HG02571 (cell line): ENCODE data around the gene VHLL.

Experiments
- ATAC-seq: cut with Tn5 transposase; IDR thresholded peaks from one replicate; pipeline ENCODE4 v1.9.1; 2021; ENCODE audit warnings: mild to moderate bottlenecking, moderate library complexity; ENCODE audit not compliant: unreplicated experiment

VHLL gene

GRCh38 chr1:156257711-156258110 lies 41.4 kb downstream of the VHLL start:
- no peak for ATAC-seq

DNA sequence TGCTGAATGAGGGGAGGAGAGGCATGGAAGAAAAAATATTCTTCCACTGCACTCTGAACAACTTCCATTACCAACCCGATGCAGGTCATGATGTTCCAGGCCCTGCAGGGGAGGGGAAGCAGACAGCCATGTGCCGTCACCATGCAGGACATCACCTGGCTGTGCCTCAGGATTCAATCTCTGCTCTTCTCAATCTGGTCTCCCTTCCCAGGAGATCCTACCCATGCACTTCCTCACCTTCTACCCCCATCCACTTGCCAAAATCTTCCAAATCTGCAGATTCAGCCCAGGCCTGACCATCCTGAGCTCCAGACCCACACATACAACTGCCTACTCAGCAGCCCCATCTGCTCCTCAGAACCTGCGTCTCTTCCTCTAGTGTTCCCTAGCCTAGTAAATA lies 45.5 kb downstream of the VHLL start:
- ATAC-seq = no peak

DNA sequence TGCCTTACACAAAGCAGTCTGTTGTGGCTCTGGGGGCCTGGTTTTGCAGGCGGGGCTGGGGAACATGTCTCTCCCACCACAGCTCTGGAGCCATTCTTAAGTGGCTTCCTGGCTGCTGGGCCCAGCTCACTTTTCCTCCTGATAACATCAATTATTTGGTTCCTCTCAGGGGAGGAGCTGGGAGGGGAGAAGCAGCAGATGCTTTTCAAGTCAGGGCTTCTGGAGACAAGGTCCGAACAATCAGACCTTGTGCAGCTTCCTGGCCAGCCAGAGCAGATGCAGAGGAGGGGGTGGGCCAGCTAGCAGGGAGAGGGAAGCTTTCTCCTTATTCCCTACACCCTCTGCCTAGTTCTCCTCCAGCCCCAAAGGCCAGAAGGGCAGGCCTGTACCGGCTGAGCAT lies 47.6 kb downstream of the VHLL start:
- no peak for ATAC-seq

DNA sequence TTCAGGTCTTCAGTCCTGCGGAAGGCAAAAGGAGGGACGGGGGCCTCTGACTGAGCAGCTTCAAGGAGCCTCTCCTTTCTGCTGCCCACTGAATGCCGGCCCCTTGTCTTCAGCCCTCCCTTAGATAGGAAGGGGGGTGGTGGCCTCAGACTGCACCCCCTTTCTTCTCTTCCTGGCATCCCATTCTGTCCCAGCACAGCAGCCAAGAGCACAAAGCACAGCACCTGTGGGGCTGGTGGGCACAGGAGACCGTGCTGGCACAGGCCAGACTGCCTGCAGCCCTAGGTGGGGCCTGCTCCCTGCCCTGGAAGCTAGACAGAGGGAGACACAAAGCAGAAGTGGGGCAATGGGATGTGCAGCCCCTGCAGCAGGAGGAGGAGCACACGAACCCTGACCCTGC lies 49.5 kb downstream of the VHLL start:
- ATAC-seq = no peak
